Testis (tissue), 2 donors: ENCODE results near the gene METAP2.

Experiments
- POLR2A ChIP-seq: fragments of 450-650 bp; IDR thresholded peaks from one replicate; pipeline ENCODE4 v1.6.1; 2017; ENCODE audit warnings: antibody characterized with exemption, mild to moderate bottlenecking, moderate library complexity
- TF ChIP-seq, protein P1 (sequence below), 3 experiments: fragments of 450-650 bp in 2 of 3; fragments of 200-600 bp in 1 of 3; sonication (generic) in 1 of 3; IDR thresholded peaks; one replicate each; pipeline ENCODE4 v1.5.1; 2016 to 2019; ENCODE audit warnings: antibody characterized with exemption in 3 of 3, mild to moderate bottlenecking in 2 of 3, moderate library complexity in 1 of 3

DNA sequence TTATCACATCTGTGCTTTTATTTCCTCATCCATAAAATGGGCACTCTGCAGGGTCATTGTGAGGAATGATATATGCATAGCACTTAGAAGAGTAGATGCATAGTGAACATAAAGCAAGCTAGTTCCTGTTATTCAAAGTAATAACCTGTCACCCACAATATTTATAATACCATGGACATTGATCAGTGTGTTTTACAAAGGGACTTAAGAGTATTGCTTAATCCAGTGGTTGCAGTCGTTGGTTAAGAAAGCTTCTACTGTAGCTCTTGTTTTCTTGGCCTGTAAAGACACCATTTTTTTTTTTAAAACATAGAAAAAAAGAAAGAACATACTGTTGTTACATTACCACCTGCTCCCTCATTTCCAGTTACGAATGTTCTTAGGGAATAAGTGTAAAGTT is 13.1 kb downstream of the METAP2 start:
- TF ChIP-seq, protein P1, sequence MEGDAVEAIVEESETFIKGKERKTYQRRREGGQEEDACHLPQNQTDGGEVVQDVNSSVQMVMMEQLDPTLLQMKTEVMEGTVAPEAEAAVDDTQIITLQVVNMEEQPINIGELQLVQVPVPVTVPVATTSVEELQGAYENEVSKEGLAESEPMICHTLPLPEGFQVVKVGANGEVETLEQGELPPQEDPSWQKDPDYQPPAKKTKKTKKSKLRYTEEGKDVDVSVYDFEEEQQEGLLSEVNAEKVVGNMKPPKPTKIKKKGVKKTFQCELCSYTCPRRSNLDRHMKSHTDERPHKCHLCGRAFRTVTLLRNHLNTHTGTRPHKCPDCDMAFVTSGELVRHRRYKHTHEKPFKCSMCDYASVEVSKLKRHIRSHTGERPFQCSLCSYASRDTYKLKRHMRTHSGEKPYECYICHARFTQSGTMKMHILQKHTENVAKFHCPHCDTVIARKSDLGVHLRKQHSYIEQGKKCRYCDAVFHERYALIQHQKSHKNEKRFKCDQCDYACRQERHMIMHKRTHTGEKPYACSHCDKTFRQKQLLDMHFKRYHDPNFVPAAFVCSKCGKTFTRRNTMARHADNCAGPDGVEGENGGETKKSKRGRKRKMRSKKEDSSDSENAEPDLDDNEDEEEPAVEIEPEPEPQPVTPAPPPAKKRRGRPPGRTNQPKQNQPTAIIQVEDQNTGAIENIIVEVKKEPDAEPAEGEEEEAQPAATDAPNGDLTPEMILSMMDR (IDR thresholded peaks at IDR 0.05) = no peak
- TF ChIP-seq POLR2A = no peak
